Measurements from ENCODE around the gene EHMT1.

DNA sequence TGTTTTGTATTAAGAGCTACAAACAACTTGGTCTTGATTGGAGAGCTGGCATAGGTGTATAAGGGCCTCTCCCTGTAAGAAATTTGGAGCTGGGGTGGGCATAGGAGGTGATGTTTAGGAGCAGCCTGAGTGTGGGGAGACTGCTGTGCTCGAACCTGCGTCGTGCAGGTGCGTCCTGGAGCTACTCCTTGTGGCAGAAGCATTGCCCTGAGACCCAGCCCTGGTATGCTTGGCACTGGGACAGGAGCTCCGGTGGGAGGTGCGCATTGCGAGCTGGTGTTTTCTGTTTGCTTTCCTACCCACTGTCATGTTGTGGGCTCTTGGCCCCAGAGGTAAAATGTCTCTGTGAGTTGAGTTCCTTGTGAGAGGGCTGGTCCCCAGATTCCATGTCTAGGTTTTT, 46.4 kb downstream of the EHMT1 start:
- no peak for TF ChIP-seq EZH2 (IDR thresholded peaks at IDR 0.05; ENCODE audit: borderline replicate concordance, low read length)
- TF ChIP-seq, protein P1, sequence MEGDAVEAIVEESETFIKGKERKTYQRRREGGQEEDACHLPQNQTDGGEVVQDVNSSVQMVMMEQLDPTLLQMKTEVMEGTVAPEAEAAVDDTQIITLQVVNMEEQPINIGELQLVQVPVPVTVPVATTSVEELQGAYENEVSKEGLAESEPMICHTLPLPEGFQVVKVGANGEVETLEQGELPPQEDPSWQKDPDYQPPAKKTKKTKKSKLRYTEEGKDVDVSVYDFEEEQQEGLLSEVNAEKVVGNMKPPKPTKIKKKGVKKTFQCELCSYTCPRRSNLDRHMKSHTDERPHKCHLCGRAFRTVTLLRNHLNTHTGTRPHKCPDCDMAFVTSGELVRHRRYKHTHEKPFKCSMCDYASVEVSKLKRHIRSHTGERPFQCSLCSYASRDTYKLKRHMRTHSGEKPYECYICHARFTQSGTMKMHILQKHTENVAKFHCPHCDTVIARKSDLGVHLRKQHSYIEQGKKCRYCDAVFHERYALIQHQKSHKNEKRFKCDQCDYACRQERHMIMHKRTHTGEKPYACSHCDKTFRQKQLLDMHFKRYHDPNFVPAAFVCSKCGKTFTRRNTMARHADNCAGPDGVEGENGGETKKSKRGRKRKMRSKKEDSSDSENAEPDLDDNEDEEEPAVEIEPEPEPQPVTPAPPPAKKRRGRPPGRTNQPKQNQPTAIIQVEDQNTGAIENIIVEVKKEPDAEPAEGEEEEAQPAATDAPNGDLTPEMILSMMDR (IDR thresholded peaks at IDR 0.05; ENCODE audit: low read length): no peak

Measured in OCI-LY1 (cell line).